SK-N-SH (cell line): ENCODE measurements around the gene PARD3.

Experiments used
- CTCF ChIP-seq: fragments of 200-600 bp; sonication (generic); IDR thresholded peaks from 2 replicates; pipeline ENCODE4 v1.6.1; 2017; ENCODE audit warnings: antibody characterized with exemption, mild to moderate bottlenecking, moderate library complexity
- EZH2phosphoT487 ChIP-seq: fragments of 200-600 bp; sonication (generic); IDR thresholded peaks from 2 replicates; pipeline ENCODE4 v1.6.1; 2017; ENCODE audit warnings: low read depth, mixed run types, mild to moderate bottlenecking, antibody characterized with exemption, moderate library complexity, borderline replicate concordance
- FOSL2 ChIP-seq: IDR thresholded peaks from 2 replicates; pipeline ENCODE4 v1.4.0; 2012; ENCODE audit warnings: low read depth, mild to moderate bottlenecking, moderate library complexity, borderline replicate concordance
- FOXM1 ChIP-seq: IDR thresholded peaks from 2 replicates; pipeline ENCODE4 v1.4.0; 2012; ENCODE audit warnings: low read depth, mild to moderate bottlenecking
- JUND ChIP-seq: IDR thresholded peaks from 2 replicates; pipeline ENCODE4 v1.4.0; 2012
- MAX ChIP-seq: IDR thresholded peaks from 2 replicates; pipeline ENCODE4 v1.4.0; 2012; ENCODE audit warnings: low read depth
- NFIC ChIP-seq: IDR thresholded peaks from 2 replicates; pipeline ENCODE4 v1.4.0; 2012; ENCODE audit warnings: borderline replicate concordance
- POLR2AphosphoS5 ChIP-seq: IDR thresholded peaks from 2 replicates; pipeline ENCODE4 v1.6.1; 2012; ENCODE audit warnings: low read depth, low read length
- SIN3A ChIP-seq: IDR thresholded peaks from 2 replicates; pipeline ENCODE4 v1.6.1; 2012; ENCODE audit warnings: low read depth, mild to moderate bottlenecking, low read length, moderate library complexity, borderline replicate concordance
- SMC3 ChIP-seq: IDR thresholded peaks from 2 replicates; pipeline ENCODE4 v1.6.1; 2012; ENCODE audit warnings: low read depth, low read length, improper control_type of control experiment
- TCF12 ChIP-seq: IDR thresholded peaks from 2 replicates; pipeline ENCODE4 v1.4.0; 2012
- USF2 ChIP-seq: fragments of 150-350 bp; IDR thresholded peaks from 2 replicates; pipeline ENCODE4 v1.6.1; 2017; ENCODE audit warnings: antibody characterized with exemption, low read length, low read depth, borderline replicate concordance

- TF ChIP-seq NFIC = no peak
- TF ChIP-seq EZH2phosphoT487 = no peak
- TF ChIP-seq USF2 = no peak
- no peak for TF ChIP-seq SIN3A
- no peak for TF ChIP-seq MAX
- no peak for TF ChIP-seq CTCF
- TF ChIP-seq SMC3 = no peak
- TF ChIP-seq FOXM1 = no peak
- no peak for TF ChIP-seq TCF12
- no peak for TF ChIP-seq FOSL2
- TF ChIP-seq POLR2AphosphoS5 = no peak
- TF ChIP-seq JUND = no peak
These were observed 257.0 kb downstream of the PARD3 start for GRCh38 chr10:34558093-34558583.
